Liver (tissue), 9 donors: Measurements from ENCODE around the gene ZBTB25. TPM values are rescaled to one million over a fixed set of nuclear protein-coding genes. Genes with fewer than 3 reads are reported as not detected.

Experiments used
- DNase-seq: peaks from one replicate; pipeline ENCODE4 v3.0.0-alpha.2; 2017; ENCODE audit warnings: low spot score
- H3K27ac ChIP-seq, 2 donors: one replicate each; pipeline ENCODE4 v1.7.0; 2013; ENCODE audit warnings: inconsistent platforms in 2 of 2, low read length in 2 of 2, control low read depth in 1 of 2, low read depth in 1 of 2, mild to moderate bottlenecking in 1 of 2
- H3K27me3 ChIP-seq, 4 donors: one replicate each; pipeline versions ENCODE4 v1.6.1 to v1.7.0; 2013; ENCODE audit warnings: low read length in 3 of 4, inconsistent platforms in 1 of 4, mild to moderate bottlenecking in 1 of 4, moderate library complexity in 1 of 4; ENCODE audit not compliant: control insufficient read depth in 4 of 4, insufficient read depth in 4 of 4
- H3K36me3 ChIP-seq, 4 donors: one replicate each; pipeline versions ENCODE4 v1.6.1 to v1.7.0; 2013; ENCODE audit warnings: low read length in 3 of 4, mild to moderate bottlenecking in 3 of 4, low read depth in 1 of 4, moderate library complexity in 1 of 4; ENCODE audit not compliant: control insufficient read depth in 4 of 4, insufficient read depth in 3 of 4
- H3K4me1 ChIP-seq, 4 donors: one replicate each; pipeline versions ENCODE4 v1.6.1 to v1.7.0; 2013; ENCODE audit warnings: low read length in 3 of 4, mild to moderate bottlenecking in 3 of 4, moderate library complexity in 1 of 4; ENCODE audit not compliant: control insufficient read depth in 4 of 4, insufficient read depth in 4 of 4
- H3K4me3 ChIP-seq, 3 donors: one replicate each; pipeline versions ENCODE4 v1.6.1 to v1.7.0; 2013; ENCODE audit warnings: low read length in 3 of 3, control low read depth in 1 of 3, low read depth in 1 of 3, mild to moderate bottlenecking in 1 of 3
- H3K9ac ChIP-seq, 2 donors: one replicate each; pipeline ENCODE4 v1.7.0; 2013; ENCODE audit warnings: low read length in 2 of 2, mild to moderate bottlenecking in 2 of 2, moderate library complexity in 2 of 2, control low read depth in 1 of 2, low read depth in 1 of 2
- H3K9me3 ChIP-seq, 4 donors: one replicate each; pipeline versions ENCODE4 v1.6.1 to v1.7.0; 2013; ENCODE audit warnings: low read length in 3 of 4; ENCODE audit not compliant: control insufficient read depth in 4 of 4
- CTCF ChIP-seq: fragments of 150-350 bp; IDR thresholded peaks from 2 replicates; pipeline ENCODE4 v1.5.1; 2017; ENCODE audit warnings: improper control_type of control experiment, low read depth, low read length; ENCODE audit not compliant: missing input control
- FOXA2 ChIP-seq: IDR thresholded peaks from 2 replicates; pipeline ENCODE4 v1.6.1; 2016; ENCODE audit warnings: antibody characterized with exemption
- GABPA ChIP-seq, 2 donors: IDR thresholded peaks in 1 of 2; conservative IDR thresholded peaks in 1 of 2; 2 replicates each; pipeline ENCODE4 v1.6.1; 2016; ENCODE audit warnings: antibody characterized with exemption in 2 of 2, mild to moderate bottlenecking in 1 of 2, moderate library complexity in 1 of 2
- NR2F2 ChIP-seq: IDR thresholded peaks from 2 replicates; pipeline ENCODE4 v1.6.1; 2016; ENCODE audit warnings: antibody characterized with exemption
- SP1 ChIP-seq: IDR thresholded peaks from 2 replicates; pipeline ENCODE4 v1.6.1; 2018; ENCODE audit warnings: antibody characterized with exemption, mild to moderate bottlenecking
- YY1 ChIP-seq: IDR thresholded peaks from 2 replicates; pipeline ENCODE4 v1.6.1; 2016; ENCODE audit warnings: antibody characterized with exemption, mild to moderate bottlenecking
- ZBTB33 ChIP-seq: IDR thresholded peaks from 2 replicates; pipeline ENCODE4 v1.6.1; 2016; ENCODE audit warnings: antibody characterized with exemption
- WGBS: extraction: QIAGEN DNeasy Blood & Tissue Kit; methylation state at CpG from one replicate; pipeline ENCODE4 v1.1.7; 2013; 5-methylcytosine and 5-hydroxymethylcytosine counted together
- polyA plus RNA-seq, 2 donors: library from polyadenylated mRNA; stranded (reverse) in 1 of 2; unstranded in 1 of 2; fragments of 200-250 nt in 1 of 2; fragments of >200 nt in 1 of 2; fragmentation: Nextera tagmentation in 1 of 2; extraction: Ambion mirVana in 1 of 2; gene quantifications; one replicate each; pipeline versions ENCODE4 v1.2.1 to v1.2.3, GENCODE V29; 2013 to 2015
- total RNA-seq, 2 donors: library from RNA; depleted of rRNA; stranded (reverse); fragments of >200 nt; gene quantifications; one replicate each; pipeline ENCODE4 v1.2.3, GENCODE V29; 2014
- TF ChIP-seq, protein P1 (sequence below): IDR thresholded peaks from 2 replicates; pipeline ENCODE4 v1.6.1; 2016; ENCODE audit warnings: antibody characterized with exemption
- donor health status: healthy.
- donor health status: healthy.
- donor health status: healthy.
- donor health status: healthy.
- donor health status: healthy.

The ZBTB25 gene
- total RNA-seq (1 to 10 TPM; 3.2 to 5.9 TPM), polyA plus RNA-seq (1 to 10 TPM; 1.4 to 4.1 TPM)

DNA sequence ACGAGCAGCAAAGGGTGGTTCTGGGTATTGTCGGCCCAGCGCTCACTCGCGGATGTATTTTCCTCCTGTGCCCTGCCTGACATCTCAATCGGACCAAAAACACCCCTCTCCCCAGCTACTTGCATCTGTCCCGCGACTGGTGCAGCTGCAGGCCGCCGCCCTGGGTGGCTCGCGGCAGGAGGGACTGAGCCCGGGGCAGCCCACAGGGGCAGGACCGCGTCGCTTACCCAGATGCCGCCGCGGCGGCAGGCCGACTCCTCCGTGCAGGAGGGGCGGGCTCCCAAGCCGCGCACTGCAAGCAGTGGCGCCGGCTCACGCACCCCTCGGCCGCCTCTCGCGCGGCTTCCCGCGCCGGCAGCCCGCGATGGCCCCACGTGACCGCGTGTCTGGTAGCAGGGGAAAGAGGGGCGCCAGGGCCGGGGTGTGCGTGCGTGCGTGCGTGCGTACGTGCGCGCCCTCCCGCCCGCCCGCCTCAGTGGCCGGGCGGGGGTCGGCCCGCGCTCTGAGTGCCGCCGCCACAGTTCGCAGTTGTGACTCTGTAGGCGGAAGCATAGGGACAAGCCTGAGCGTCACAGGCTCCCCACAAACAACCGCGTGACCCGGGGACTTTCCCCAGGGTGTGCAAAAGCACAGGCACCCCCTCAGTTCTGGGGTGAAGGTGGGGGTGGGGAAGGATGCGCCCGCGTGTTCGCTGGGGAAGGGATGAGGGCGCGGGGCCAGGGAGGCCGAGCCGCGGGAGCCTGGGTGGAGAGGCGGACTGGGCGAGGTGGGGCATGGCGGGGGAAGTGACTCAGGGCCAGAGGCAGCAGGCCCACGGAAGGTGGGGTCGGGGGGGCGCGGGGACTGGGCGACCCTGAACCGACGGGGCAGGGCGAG is at the start of gene ZBTB25:
TSS of gene ZBTB25 (minus strand) at position 405 of the 876 bp plus-strand sequence. CDS start 13,305 bp downstream, outside the sequence.
- Histone ChIP-seq H3K27me3 (no peaks in the 10 kb centered on the region), H3K9ac (peak within 1 kb of the TSS; percentile 78 to 95), H3K36me3 (no peaks in the 10 kb centered on the region), H3K4me1 (peaks cover 6 to 36% (median 21%) of the 10 kb centered on the region in 4 donors), H3K4me3 (peak within 1 kb of the TSS; percentile 80 to 84 (median 82)), H3K27ac (peak within 1 kb of the TSS; percentile 99 to 100), H3K9me3 (no peaks in the 10 kb centered on the region)
- WGBS: under 1% methylated on average over 87 of the region's 87 CpGs
- TF ChIP-seq YY1: peak; percentile 11
- peak; percentile 42 for TF ChIP-seq ZBTB33
- TF ChIP-seq SP1: peak; percentile 12
- TF ChIP-seq, protein P1, sequence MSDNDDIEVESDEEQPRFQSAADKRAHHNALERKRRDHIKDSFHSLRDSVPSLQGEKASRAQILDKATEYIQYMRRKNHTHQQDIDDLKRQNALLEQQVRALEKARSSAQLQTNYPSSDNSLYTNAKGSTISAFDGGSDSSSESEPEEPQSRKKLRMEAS: no peak
- DNase-seq: peak; percentile 77

DNA sequence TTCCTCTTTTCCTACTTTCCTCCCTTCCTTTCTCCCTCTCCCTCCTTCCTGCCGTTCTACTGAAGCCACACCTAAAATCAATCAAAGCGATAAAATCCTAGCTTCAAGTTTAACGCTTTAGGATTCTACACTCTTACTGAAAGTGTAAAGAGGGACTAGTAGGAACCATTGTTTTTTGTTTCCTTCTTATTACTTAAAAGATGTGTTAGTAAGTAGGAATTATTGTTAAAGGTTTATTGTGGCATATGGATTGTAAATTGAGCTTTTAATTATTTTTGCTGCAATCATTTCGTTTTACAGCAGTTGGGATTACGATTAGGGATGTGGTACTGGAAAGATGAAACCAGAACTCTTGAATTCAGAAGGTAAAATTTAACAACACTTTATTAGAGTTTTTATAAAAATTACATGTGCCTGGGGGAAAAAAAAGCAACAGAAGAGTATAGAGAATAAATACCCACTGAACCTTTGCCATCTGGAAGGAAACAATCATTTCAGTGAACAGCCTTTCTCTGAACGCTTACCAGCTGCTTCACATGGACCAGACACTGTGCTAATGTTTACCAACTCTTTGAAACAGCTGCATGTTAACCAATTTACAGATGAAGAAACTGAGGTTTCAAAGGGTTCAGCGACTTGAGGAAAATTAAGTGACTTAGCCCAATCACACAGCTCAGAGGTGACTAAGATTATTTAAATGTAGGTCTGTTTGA is 47.1 kb upstream of the ZBTB25 start:
- no peak overlapping the region for H3K27ac ChIP-seq
- H3K9ac ChIP-seq: no peak overlapping the region
- peaks cover 0 to 8% (median 5%) of the 10 kb centered on the region in 4 donors for H3K4me1 ChIP-seq
- H3K36me3 ChIP-seq: no peaks in the 10 kb centered on the region
- H3K27me3 ChIP-seq: peaks cover 0 to 9% (median 2%) of the 10 kb centered on the region in 4 donors
- 50% methylated on average over 7 of the region's 7 CpGs for WGBS
- DNase-seq: no peak
- no peaks in the 10 kb centered on the region for H3K9me3 ChIP-seq
- no peak for TF ChIP-seq FOXA2
- TF ChIP-seq NR2F2: no peak
- no peak for TF ChIP-seq GABPA (IDR thresholded peaks at IDR 0.05 in 1 of 2, conservative IDR thresholded peaks at IDR 0.05 in 1 of 2)
- no peak overlapping the region for H3K4me3 ChIP-seq

DNA sequence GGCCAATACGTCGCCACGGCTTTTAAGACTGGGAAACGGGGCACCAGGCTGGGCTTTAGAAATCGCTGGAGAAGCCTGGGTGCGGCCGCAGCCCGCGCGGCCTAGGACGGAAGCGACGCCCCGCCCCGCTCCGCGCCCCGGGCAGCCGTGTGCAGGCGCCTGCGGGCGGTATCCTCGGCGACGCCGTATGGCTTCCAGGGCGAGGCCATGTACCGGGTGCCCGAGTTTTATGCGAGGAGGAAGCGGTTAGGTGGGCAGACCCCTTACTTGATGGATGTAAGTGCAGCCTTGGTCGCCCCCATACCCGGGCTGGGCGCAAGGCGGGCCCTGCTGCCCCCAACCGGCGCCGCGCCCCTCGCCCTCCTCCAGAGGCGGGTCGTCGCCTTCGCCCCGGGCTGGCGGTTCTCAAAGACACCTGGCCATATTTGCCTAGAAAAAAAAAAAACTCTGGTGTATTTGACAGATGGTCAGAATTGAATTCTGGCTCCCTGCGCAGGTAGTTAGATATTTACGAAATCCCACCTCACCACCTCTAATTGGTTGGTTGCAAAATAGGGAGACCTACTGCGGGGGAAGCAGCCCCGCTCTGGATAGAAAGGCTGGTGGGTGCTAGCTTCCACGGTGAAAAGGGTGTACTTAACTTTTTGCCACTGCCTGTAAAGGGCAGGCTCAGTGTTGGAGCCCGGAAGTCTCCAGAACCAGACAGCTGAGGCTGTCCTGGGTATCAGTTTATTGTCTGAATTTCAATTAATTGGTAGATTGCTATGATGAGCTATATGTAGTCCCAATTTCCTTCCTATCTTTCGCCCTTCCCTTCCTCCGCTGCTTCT is 46.4 kb upstream of the ZBTB25 start, which contains the start of gene PPP1R36:
TSS of gene PPP1R36 (plus strand) at position 171 of the 830 bp plus-strand sequence. CDS start at position 208, 37 bp downstream.
- peak; percentile 50 for DNase-seq
- Histone ChIP-seq H3K27me3 (peaks cover 0 to 9% (median 2%) of the 10 kb centered on the region in 4 donors), H3K36me3 (no peaks in the 10 kb centered on the region), H3K4me3 (peak within 1 kb of the TSS in 1 of 3 donors; percentile 19), H3K9me3 (no peaks in the 10 kb centered on the region), H3K4me1 (peaks cover 0 to 8% (median 5%) of the 10 kb centered on the region in 4 donors), H3K27ac (no peak within 1 kb of the TSS), H3K9ac (no peak within 1 kb of the TSS)
- no peak for TF ChIP-seq CTCF
- 12% methylated on average over 54 of the region's 54 CpGs for WGBS
